NCI-H2081 (cell line): ENCODE data around the gene MAPK1.
"Not testable (repeated sequence)": the region's sequence is repeated elsewhere in the genome, so short reads cannot be mapped to it uniquely, and the experiment has no call there.

Source experiments
- DNase-seq, 2 experiments: peaks; one replicate each; lab custom pipeline; 2025; lab: John Stamatoyannopoulos, UW

Gene MAPK1

GRCh38 chr22:21867528-21868266 lies at the start of gene MAPK1:
TSS of gene MAPK1 (minus strand) at chr22:21867645. CDS start at chr22:21867440, 205 bp downstream.
- DNase-seq = peak; percentile 76 to 83

GRCh38 chr22:21916309-21916918 lies 49.0 kb upstream of the MAPK1 start:
- DNase-seq = no peak

- no peak for DNase-seq
Measured at GRCh38 chr22:21915624-21916308, 48.3 kb upstream of the MAPK1 start.

GRCh38 chr22:21914033-21914642 lies 46.7 kb upstream of the MAPK1 start:
- not testable (repeated sequence) for DNase-seq

GRCh38 chr22:21910367-21910766 lies 42.9 kb upstream of the MAPK1 start:
- not testable (repeated sequence) for DNase-seq

GRCh38 chr22:21909871-21910270 lies 42.4 kb upstream of the MAPK1 start:
- DNase-seq = no peak

GRCh38 chr22:21907638-21908522 lies 40.4 kb upstream of the MAPK1 start:
- DNase-seq = no peak

GRCh38 chr22:21905234-21905633 lies 37.8 kb upstream of the MAPK1 start:
- DNase-seq = not testable (repeated sequence)

- DNase-seq = no peak
Measured at GRCh38 chr22:21904250-21904789, 36.9 kb upstream of the MAPK1 start.

GRCh38 chr22:21903283-21903682 lies 35.8 kb upstream of the MAPK1 start:
- no peak for DNase-seq

- no peak for DNase-seq
Measured at GRCh38 chr22:21902296-21903087, 35.0 kb upstream of the MAPK1 start.

- no peak for DNase-seq
Measured at GRCh38 chr22:21898354-21898896, 31.0 kb upstream of the MAPK1 start.

GRCh38 chr22:21896951-21897513 lies 29.6 kb upstream of the MAPK1 start:
- DNase-seq = no peak

- not testable (repeated sequence) for DNase-seq
Measured at GRCh38 chr22:21896275-21896674, 28.8 kb upstream of the MAPK1 start.

- no peak for DNase-seq
Measured at GRCh38 chr22:21894799-21895198, 27.4 kb upstream of the MAPK1 start.

GRCh38 chr22:21889251-21889990 lies 22.0 kb upstream of the MAPK1 start:
- DNase-seq = no peak

- DNase-seq = no peak
Measured at GRCh38 chr22:21887841-21888240, 20.4 kb upstream of the MAPK1 start.

GRCh38 chr22:21883930-21884329 lies 16.5 kb upstream of the MAPK1 start:
- DNase-seq = not testable (repeated sequence)

GRCh38 chr22:21882754-21883333 lies 15.4 kb upstream of the MAPK1 start:
- not testable (repeated sequence) for DNase-seq
